Activated naive CD4-positive, alpha-beta T cell treated with anti-CD3 and anti-CD28 coated beads, Interleukin-2, amount 10 ng/mL, durations not matched to agents 5 hours and 36 hours (primary cell): ENCODE data around the gene SLC44A5. TPM values are rescaled to one million over a fixed set of nuclear protein-coding genes. Genes with fewer than 3 reads are reported as not detected.

Experiments used
- total RNA-seq, 2 experiments: library from RNA; stranded (reverse); gene quantifications; one replicate each; pipeline ENCODE4 v1.2.3, GENCODE V29; 2021

Gene SLC44A5
- 1 to 10 TPM; 2.2 to 2.5 TPM for total RNA-seq

DNA sequence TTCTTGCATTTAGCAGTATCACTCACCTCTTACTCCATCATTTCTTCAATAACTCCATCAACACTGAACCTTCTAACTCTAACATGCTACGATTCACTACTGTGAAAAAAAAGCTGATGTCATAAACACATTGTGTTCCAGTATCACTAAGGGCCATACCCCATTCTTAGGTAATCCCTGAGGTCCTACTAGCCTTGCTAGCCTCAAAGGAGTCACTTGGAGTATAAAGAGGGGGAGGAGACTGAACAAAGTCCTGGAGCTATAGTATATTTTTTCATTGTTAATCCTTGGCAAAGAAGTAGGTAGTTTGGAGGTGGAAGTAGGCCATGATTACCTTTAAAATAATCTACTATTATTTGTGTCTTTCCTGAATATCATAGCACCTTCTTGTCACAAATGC, at the start of gene SLC44A5:
SLC44A5 (minus strand) TSS at position 101 of the 400 bp plus-strand sequence. CDS start 69,667 bp downstream, outside the sequence.

Other genes starting within 250 kb of the SLC44A5 start
- gene ACADM, start 113.6 kb upstream of the SLC44A5 start, total RNA-seq = 10 to 100 TPM; 33.9 to 39.4 TPM
- 10 to 100 TPM; 77.8 to 84.0 TPM for gene RABGGTB, start 175.1 kb upstream of the SLC44A5 start, total RNA-seq
- gene MSH4, start 185.8 kb upstream of the SLC44A5 start, total RNA-seq = under 1 TPM; 0.22 to 0.25 TPM